Activated CD4-positive, alpha-beta T cell treated with anti-CD3 and anti-CD28 coated beads, Interleukin-2, amount 50 U/mL, for 24 hours (primary cell): Measurements from ENCODE around the gene GRIN2C.
"Not testable (repeated sequence)": the region's sequence is repeated elsewhere in the genome, so short reads cannot be mapped to it uniquely, and the experiment has no call there.

ENCODE experiments used
- DNase-seq, 2 donors: peaks; one replicate each; pipeline ENCODE4 v3.0.0-alpha.2; 2020; ENCODE audit warnings: low read depth in 1 of 2, low spot score in 1 of 2

The GRIN2C gene

GRCh38 chr17:74859459-74860228 is at the start of gene GRIN2C:
TSS of gene GRIN2C (minus strand) at chr17:74859885. CDS start at chr17:74855092, 4,793 bp downstream.
- no peak for DNase-seq

DNA sequence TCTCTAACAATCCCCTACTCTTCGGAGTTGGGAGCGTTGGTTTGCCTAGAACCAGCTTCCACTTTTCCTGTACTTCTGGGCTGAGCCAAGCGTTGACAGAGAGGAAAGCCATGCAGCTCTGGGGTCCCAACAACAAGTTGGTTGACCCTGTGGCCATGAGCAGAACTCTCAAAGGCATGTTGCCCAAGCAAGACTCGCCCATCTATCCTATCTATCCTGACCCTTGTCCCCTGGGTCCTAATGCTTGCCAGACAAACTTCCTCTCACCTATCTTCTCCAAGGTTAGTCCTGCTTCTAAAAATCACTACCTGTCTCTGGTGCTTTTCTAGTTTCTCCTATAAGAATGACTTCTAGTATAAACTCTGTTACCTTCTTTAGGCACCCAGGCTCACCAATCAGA is 49.4 kb upstream of the GRIN2C start:
- not testable (repeated sequence) for DNase-seq

- DNase-seq = no peak
These were observed 47.3 kb upstream of the GRIN2C start for GRCh38 chr17:74907012-74907411.

DNA sequence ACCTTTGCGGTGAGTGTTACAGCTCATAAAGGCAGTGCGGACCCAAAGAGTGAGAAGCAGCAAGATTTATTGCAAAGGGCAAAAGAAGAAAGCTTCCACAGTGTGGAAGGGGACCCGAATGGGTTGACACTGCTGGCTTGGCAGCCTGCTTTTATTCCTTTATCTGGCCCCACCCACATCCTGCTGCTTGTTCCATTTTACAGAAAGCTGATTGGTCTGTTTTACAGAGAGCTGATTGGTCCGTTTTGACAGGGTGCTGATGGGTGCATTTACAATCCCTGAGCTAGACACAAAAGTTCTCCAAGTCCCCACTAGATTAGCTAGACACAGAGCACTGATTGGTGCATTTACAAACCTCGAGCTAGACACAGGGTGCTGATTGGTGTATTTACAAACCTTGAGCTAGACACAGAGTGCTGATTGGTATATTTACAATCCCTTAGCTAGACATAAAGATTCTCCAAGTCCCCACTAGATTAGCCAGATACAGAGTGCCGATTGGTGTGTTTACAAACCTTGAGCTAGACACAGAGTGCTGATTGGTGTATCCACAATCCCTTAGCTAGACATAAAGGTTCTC is 46.6 kb upstream of the GRIN2C start:
- not testable (repeated sequence) for DNase-seq

- DNase-seq = no peak
These were observed 45.2 kb upstream of the GRIN2C start for GRCh38 chr17:74904687-74905409.

GRCh38 chr17:74903671-74904070 is 44.0 kb upstream of the GRIN2C start:
- no peak for DNase-seq

GRCh38 chr17:74903034-74903433 is 43.3 kb upstream of the GRIN2C start:
- no peak for DNase-seq

- DNase-seq = no peak
These were observed 41.9 kb upstream of the GRIN2C start for GRCh38 chr17:74901353-74902135.

DNA sequence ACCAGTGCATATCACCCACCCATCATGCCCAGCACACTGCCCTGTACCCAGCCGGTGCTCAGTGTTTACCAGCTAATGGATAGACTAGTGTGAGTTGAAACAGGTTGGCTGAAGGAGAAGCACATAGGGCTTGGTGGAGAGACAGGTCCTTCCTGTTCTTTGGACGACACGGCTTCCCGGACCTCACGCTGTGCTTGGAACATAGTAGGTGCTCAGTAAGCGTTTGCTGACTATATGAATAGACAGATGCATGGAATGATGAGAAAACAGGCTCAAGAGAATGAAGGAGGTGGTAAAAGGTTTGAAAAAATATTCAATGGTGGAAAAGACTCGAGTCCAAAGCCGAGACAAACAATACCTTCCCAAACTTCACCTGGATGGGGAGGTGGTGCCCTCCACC is 40.5 kb upstream of the GRIN2C start:
- DNase-seq = no peak

DNA sequence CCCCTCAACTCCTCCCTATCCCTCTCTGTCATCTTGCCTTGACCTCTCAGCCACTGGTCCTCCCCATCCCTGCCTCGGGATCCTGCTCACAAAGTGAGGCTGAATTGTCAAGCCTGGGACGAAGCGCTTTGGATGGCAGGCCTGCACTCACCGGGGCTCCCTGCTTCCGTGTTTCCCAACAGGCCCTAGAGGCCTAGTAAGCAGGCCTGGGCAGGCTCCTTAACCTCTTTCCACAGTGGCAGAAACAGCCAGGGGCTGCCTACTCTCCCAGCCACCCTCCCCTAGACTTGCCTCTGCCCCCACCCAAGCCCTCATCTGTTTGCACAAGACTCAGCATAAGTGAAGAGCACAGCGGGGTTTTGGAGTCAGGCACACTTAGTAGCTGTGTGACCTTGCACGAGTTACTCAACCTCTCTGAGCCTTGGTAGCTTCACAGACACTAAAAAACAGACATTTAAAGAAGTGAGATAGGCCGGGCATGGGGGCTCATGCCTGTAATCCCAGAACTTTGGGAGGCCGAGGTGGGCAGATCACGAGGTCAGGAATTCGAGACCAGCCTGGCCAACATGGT is 38.8 kb upstream of the GRIN2C start:
- no peak for DNase-seq

DNA sequence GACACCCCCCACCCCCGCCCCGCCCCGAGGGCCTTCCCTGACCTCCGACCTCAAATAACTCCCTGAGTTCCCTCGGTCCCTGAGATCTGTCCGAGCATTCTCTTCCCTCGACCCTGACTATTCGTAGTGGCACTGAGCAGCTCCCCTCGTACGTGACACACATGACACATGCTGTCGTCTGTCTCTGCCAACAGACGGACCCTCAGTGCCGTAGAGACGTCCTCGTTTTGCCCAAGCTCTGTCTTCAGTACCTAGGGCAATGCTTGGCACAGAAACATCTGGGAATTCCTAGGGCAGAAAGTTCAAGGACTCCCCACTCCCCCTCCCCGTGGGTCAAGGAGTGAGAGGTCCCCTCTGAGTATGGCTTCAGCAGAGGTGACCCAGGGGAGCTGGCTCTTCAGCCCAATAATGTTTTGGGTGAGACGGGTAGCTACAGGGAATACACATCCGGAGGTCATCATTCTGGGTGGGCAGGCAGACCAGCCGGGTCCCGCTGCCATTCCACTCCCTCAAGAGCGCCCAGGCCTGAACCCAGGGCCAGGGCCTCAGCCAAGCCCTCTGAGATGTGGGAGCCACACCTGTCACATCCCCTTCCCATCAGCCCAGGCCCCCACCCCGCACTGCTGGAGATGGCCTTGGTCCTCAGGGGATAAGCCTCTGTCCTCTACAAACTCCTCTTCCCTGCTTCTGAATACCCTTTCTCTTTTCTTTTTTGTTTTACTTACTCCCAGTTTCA is 34.4 kb upstream of the GRIN2C start:
- no peak for DNase-seq

- DNase-seq = no peak
These were observed 33.6 kb upstream of the GRIN2C start, which contains the start of gene FADS6 for GRCh38 chr17:74892974-74893911. TSS of gene FADS6 (minus strand) at chr17:74893633. CDS start at chr17:74893595, 38 bp downstream.

GRCh38 chr17:74892013-74892841 is 32.5 kb upstream of the GRIN2C start:
- no peak for DNase-seq

DNA sequence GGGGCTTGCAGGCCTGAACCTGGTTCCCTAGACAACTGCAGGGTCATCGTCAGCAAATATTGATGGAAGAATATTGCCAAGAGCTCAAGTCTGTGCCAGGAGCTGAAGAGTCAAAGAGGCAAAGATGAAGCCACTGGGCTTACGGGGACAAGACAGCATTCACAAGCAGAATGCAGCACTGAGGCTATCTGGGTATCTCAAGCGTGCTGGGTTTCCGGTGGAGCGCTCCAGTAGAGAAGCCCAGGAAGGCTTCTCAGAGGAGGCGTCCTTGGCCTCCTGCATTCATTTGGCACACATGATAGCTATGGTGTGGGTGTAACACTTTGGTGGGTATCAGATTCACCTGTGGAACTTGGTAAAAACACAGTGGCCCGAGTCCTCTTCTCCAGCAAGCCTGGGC is 30.9 kb upstream of the GRIN2C start:
- no peak for DNase-seq

- DNase-seq = no peak
These were observed 28.8 kb upstream of the GRIN2C start for GRCh38 chr17:74888469-74888868.

- no peak for DNase-seq
These were observed 23.6 kb upstream of the GRIN2C start for GRCh38 chr17:74883241-74883745.

- no peak for DNase-seq
These were observed 23.0 kb upstream of the GRIN2C start for GRCh38 chr17:74882517-74883240.
